Fibroblast of lung (primary cell): Measurements from ENCODE around the gene SYT9. TPM values are rescaled to one million over a fixed set of nuclear protein-coding genes. Genes with fewer than 3 reads are reported as not detected.

Experiments used
- DNase-seq, 2 donors: peaks; one replicate each; pipeline versions ENCODE4 v3.0.0 to v3.0.0-alpha.2; 2010; ENCODE audit warnings: low read depth in 2 of 2
- H2AFZ ChIP-seq: 2 replicates; pipeline ENCODE4 v1.5.1; 2012; ENCODE audit warnings: low read length, control low read depth, inconsistent platforms
- H3K27ac ChIP-seq: 2 replicates; pipeline ENCODE4 v1.5.1; 2011; ENCODE audit warnings: low read length, control low read depth; ENCODE audit not compliant: insufficient read depth
- H3K27me3 ChIP-seq: 2 replicates; pipeline ENCODE4 v1.5.1; 2011; ENCODE audit warnings: mild to moderate bottlenecking, low read length; ENCODE audit not compliant: control insufficient read depth, insufficient read depth
- H3K36me3 ChIP-seq: 2 replicates; pipeline ENCODE4 v1.5.1; 2011; ENCODE audit warnings: low read length; ENCODE audit not compliant: control insufficient read depth, insufficient read depth
- H3K4me1 ChIP-seq: 2 replicates; pipeline ENCODE4 v1.5.1; 2011; ENCODE audit warnings: low read length; ENCODE audit not compliant: control insufficient read depth, insufficient read depth; ENCODE audit errors: extremely low read depth
- H3K4me2 ChIP-seq: 2 replicates; pipeline ENCODE4 v1.5.1; 2011; ENCODE audit warnings: low read length, control low read depth; ENCODE audit not compliant: insufficient read depth; ENCODE audit errors: extremely low read depth
- H3K4me3 ChIP-seq, 4 experiments: fragments of 200-600 bp in 1 of 4; sonication (generic) in 1 of 4; replicated peaks in 1 of 4; 2 replicates each; pipeline ENCODE4 v1.5.1; 2011 to 2016; ENCODE audit warnings: low read length in 4 of 4, low read depth in 3 of 4, mild to moderate bottlenecking in 3 of 4, control low read depth in 2 of 4, inconsistent platforms in 1 of 4, mixed read lengths in 1 of 4; ENCODE audit not compliant: insufficient read depth in 1 of 4; ENCODE audit errors: control extremely low read depth in 1 of 4
- H3K79me2 ChIP-seq: 2 replicates; pipeline ENCODE4 v1.5.1; 2012; ENCODE audit warnings: mild to moderate bottlenecking, low read length, inconsistent platforms; ENCODE audit not compliant: control insufficient read depth, insufficient read depth
- H3K9ac ChIP-seq: 2 replicates; pipeline ENCODE4 v1.5.1; 2011; ENCODE audit warnings: mild to moderate bottlenecking, low read length, control low read depth; ENCODE audit not compliant: insufficient read depth
- H3K9me3 ChIP-seq: 2 replicates; pipeline ENCODE4 v1.5.1; 2012; ENCODE audit warnings: low read depth, low read length; ENCODE audit not compliant: control insufficient read depth, insufficient read depth
- H4K20me1 ChIP-seq: 2 replicates; pipeline ENCODE4 v1.5.1; 2011; ENCODE audit warnings: low read length; ENCODE audit not compliant: control insufficient read depth, insufficient read depth; ENCODE audit errors: extremely low read depth
- EZH2 ChIP-seq: IDR thresholded peaks from 2 replicates; pipeline ENCODE4 v1.5.1; 2012; ENCODE audit warnings: low read length, control low read depth, mild to moderate bottlenecking; ENCODE audit errors: missing control alignments
- polyA plus RNA-seq, 2 donors: library from polyadenylated mRNA; depleted of rRNA in 1 of 2; stranded (reverse) in 1 of 2; unstranded in 1 of 2; fragments of >200 nt; gene quantifications; 2 replicates each; pipeline ENCODE4 v1.2.1, GENCODE V29; 2011 to 2012; ENCODE audit warnings: missing spikeins in 1 of 2
- total RNA-seq: library from RNA; depleted of rRNA; stranded (reverse); fragments of >200 nt; gene quantifications from 2 replicates; pipeline ENCODE4 v1.2.1, GENCODE V29; 2014
- TF ChIP-seq, protein P1 (sequence below), 2 donors: IDR thresholded peaks in 1 of 2; conservative IDR thresholded peaks in 1 of 2; 1 replicate in 1 of 2; 2 replicates in 1 of 2; pipeline ENCODE4 v1.5.1; 2011 to 2012; ENCODE audit warnings: low read length in 2 of 2, control low read depth in 1 of 2, inconsistent platforms in 1 of 2, low read depth in 1 of 2, mild to moderate bottlenecking in 1 of 2

SYT9 gene
- total and polyA plus RNA-seq, 2 donors (not counting 1 experiment from before 2014, with no cell fraction given) = not detected

DNA sequence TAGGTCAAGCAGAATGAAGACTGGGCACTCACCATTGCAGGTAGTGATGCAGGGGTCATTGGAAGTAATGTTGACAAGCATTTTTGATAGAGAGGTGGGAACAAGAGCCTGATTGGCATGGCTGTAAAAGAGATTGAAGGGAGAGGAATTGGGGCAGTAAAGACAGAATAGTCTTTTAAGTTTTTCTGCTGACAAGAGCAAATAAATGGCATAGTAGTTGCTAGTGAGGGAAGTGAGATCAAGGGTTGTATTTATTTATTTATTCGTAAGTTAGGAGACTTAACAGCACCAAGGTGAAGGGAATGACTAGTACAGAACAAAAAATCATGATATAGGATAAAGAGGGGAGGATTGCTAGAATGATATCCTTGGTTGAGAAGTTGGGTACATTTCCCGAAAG, 11.0 kb downstream of the SYT9 start:
- TF ChIP-seq, protein P1, sequence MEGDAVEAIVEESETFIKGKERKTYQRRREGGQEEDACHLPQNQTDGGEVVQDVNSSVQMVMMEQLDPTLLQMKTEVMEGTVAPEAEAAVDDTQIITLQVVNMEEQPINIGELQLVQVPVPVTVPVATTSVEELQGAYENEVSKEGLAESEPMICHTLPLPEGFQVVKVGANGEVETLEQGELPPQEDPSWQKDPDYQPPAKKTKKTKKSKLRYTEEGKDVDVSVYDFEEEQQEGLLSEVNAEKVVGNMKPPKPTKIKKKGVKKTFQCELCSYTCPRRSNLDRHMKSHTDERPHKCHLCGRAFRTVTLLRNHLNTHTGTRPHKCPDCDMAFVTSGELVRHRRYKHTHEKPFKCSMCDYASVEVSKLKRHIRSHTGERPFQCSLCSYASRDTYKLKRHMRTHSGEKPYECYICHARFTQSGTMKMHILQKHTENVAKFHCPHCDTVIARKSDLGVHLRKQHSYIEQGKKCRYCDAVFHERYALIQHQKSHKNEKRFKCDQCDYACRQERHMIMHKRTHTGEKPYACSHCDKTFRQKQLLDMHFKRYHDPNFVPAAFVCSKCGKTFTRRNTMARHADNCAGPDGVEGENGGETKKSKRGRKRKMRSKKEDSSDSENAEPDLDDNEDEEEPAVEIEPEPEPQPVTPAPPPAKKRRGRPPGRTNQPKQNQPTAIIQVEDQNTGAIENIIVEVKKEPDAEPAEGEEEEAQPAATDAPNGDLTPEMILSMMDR (conservative IDR thresholded peaks at IDR 0.05 in 1 of 2, IDR thresholded peaks at IDR 0.05 in 1 of 2; ENCODE audit: low read depth in 1 of 2, low read length in 2 of 2) = no peak
- TF ChIP-seq EZH2 = no peak
- Histone ChIP-seq H3K9ac (no peak overlapping the region), H3K36me3 (no peaks in the 10 kb centered on the region), H3K4me2 (no peak overlapping the region), H3K79me2 (no peaks in the 10 kb centered on the region), H3K4me1 (no peaks in the 10 kb centered on the region), H4K20me1 (no peaks in the 10 kb centered on the region), H3K27me3 (no peaks in the 10 kb centered on the region), H2AFZ (no peak overlapping the region), H3K4me3 (no peak overlapping the region), H3K27ac (no peak overlapping the region), H3K9me3 (no peaks in the 10 kb centered on the region)
- no peak for DNase-seq

DNA sequence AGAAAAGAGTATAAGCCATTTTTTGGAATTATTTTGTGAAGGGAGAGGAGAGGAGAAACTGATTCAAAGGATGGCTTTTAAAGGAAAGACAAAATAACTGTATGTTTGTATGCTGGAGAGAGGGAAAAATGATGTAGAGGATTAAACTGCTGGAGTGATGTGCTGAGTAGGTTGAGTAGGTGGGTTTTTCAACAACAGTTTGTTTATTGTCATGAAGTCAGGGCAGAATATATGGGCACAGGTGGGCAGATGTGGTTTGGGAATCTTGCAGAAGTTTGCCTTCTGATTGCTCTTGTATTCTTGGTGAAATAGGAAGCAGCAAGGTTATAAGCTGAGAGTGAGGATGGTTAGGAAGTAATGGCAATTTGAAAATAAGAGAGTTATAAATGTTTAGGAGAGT, 12.1 kb downstream of the SYT9 start:
- Histone ChIP-seq H3K4me3 (no peak overlapping the region), H3K27ac (no peak overlapping the region), H3K9ac (no peak overlapping the region), H3K4me2 (no peak overlapping the region), H3K4me1 (no peaks in the 10 kb centered on the region), H3K27me3 (no peaks in the 10 kb centered on the region), H3K36me3 (no peaks in the 10 kb centered on the region), H4K20me1 (no peaks in the 10 kb centered on the region), H3K79me2 (no peaks in the 10 kb centered on the region), H2AFZ (no peak overlapping the region), H3K9me3 (no peaks in the 10 kb centered on the region)
- TF ChIP-seq EZH2 = no peak
- TF ChIP-seq, protein P1 (conservative IDR thresholded peaks at IDR 0.05 in 1 of 2, IDR thresholded peaks at IDR 0.05 in 1 of 2; ENCODE audit: low read depth in 1 of 2, low read length in 2 of 2) = no peak
- no peak for DNase-seq

GRCh38 chr11:7268758-7269157, 17.1 kb downstream of the SYT9 start:
- Histone ChIP-seq H3K4me3 (no peak overlapping the region), H3K27ac (no peak overlapping the region), H3K27me3 (no peaks in the 10 kb centered on the region), H4K20me1 (no peaks in the 10 kb centered on the region), H2AFZ (no peak overlapping the region), H3K79me2 (no peaks in the 10 kb centered on the region), H3K9ac (no peak overlapping the region), H3K4me2 (no peak overlapping the region), H3K9me3 (no peaks in the 10 kb centered on the region), H3K36me3 (no peaks in the 10 kb centered on the region), H3K4me1 (no peaks in the 10 kb centered on the region)
- no peak for DNase-seq
- TF ChIP-seq EZH2 = no peak
- TF ChIP-seq, protein P1 (conservative IDR thresholded peaks at IDR 0.05 in 1 of 2, IDR thresholded peaks at IDR 0.05 in 1 of 2; ENCODE audit: low read depth in 1 of 2, low read length in 2 of 2) = no peak
